ENCODE data around the gene FAM200B. TPM values are rescaled to one million over a fixed set of nuclear protein-coding genes. Genes with fewer than 3 reads are reported as not detected.

The FAM200B gene
- total RNA-seq, 1 donor = 28.1 TPM

DNA sequence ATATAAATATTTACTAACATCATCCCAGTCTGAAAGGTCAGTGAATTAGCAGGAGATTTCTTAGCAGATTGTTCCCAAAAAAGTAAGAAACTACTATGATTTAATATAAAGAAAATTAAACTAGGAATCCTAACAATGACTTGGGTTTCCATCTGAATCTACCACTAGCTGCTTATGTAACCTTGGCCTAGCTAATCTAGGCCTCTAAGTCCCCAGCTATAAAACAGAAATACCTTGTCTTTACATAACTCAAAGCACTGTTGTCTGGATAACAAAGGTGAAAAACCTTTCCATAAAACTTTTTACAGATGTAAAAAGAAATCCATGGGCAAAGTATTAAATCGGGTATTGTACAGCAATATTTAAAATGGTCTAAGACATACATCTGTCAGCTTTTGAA is 29.4 kb upstream of the FAM200B start:
- DNase-seq (ENCODE audit: low read depth) = peak; percentile 35
- TF ChIP-seq, protein P1, sequence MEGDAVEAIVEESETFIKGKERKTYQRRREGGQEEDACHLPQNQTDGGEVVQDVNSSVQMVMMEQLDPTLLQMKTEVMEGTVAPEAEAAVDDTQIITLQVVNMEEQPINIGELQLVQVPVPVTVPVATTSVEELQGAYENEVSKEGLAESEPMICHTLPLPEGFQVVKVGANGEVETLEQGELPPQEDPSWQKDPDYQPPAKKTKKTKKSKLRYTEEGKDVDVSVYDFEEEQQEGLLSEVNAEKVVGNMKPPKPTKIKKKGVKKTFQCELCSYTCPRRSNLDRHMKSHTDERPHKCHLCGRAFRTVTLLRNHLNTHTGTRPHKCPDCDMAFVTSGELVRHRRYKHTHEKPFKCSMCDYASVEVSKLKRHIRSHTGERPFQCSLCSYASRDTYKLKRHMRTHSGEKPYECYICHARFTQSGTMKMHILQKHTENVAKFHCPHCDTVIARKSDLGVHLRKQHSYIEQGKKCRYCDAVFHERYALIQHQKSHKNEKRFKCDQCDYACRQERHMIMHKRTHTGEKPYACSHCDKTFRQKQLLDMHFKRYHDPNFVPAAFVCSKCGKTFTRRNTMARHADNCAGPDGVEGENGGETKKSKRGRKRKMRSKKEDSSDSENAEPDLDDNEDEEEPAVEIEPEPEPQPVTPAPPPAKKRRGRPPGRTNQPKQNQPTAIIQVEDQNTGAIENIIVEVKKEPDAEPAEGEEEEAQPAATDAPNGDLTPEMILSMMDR (IDR thresholded peaks at IDR 0.05; ENCODE audit: insufficient read depth, low read depth, low read length) = no peak
- peak overlapping the region; percentile 85 for H3K4me3 ChIP-seq (ENCODE audit: low read depth, low read length)

DNA sequence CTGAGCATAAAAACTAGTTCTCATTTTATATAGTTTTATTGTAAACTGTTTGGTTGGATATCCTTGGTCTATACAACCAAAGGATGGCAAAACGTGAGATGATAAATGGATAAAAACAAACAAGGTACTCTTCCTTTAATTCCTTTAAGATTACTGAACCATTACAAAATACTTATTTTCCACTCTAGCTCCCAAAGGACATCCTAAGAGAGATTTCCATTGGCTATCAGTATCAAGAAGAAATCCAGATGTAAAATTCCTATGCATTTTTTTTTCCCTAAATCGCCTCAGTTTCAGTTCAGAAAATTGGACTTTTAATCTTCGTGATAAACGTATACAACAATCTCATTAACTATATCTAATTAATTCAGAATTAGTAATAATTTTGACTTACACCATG is 28.8 kb upstream of the FAM200B start:
- H3K4me3 ChIP-seq (ENCODE audit: low read depth, low read length) = peak overlapping the region; percentile 85
- DNase-seq (ENCODE audit: low read depth) = no peak
- TF ChIP-seq, protein P1 (IDR thresholded peaks at IDR 0.05; ENCODE audit: insufficient read depth, low read depth, low read length) = no peak

DNA sequence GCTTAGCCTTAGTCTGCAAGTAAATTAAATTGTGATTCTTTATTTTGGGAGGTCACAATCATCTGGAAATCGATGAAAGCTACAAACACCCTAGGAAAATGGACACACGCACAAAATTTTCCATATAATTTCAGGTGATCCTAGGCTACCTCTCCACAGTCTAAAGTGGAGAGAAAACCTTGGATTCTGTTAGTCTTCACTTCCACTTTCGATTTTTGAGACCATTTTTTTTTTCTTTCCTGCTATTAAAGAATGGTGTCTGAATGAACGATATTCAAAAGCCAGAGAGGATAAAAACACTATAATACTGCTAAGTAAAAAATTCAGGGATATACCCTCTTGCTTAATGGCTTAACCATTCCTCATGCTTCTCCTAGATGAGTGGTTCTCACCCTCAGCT is 28.2 kb upstream of the FAM200B start:
- peak overlapping the region; percentile 85 for H3K4me3 ChIP-seq (ENCODE audit: low read depth, low read length)
- TF ChIP-seq, protein P1 (IDR thresholded peaks at IDR 0.05; ENCODE audit: insufficient read depth, low read depth, low read length) = no peak

DNA sequence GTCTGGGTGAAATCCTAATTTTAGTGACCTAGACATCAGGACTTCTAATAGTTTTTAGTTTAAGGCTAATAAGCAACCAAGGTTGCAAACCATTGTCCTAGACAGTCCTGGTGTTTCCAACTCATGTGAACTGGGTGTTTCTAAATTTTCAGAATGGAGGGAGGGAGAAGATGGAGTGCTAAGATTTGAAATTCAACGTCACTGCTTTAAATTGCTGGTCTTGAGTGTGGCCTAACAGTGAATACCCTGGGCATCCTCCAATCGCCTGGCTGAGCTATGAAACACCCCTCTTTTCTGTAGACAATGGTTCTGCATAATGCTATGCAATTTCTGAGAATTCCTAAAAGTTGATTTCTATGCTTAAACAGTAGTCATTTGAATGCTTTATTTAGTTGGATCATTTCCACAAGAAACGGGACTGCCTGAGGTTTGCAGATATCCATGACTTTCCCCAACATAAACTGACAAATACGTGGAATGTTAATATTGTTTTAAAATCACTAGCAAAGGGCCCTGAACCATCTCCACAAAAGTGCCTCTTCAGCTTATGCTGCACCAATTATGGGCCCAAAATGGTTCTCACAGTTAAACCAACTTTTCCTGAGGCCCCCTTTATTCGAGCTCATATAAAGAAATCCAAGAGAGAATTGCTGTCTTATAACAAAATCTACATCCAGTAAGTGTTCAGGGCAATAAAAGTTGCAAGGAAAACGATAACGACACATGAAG is 27.6 kb upstream of the FAM200B start:
- TF ChIP-seq, protein P1 (IDR thresholded peaks at IDR 0.05; ENCODE audit: insufficient read depth, low read depth, low read length) = no peak
- peak; percentile 81 for DNase-seq (ENCODE audit: low read depth)
- H3K4me3 ChIP-seq (ENCODE audit: low read depth, low read length) = peak overlapping the region; percentile 85

More for the DNA sequence above, 28.2 kb upstream of the FAM200B start:
- DNase-seq (ENCODE audit: low read depth) = no peak

DNA sequence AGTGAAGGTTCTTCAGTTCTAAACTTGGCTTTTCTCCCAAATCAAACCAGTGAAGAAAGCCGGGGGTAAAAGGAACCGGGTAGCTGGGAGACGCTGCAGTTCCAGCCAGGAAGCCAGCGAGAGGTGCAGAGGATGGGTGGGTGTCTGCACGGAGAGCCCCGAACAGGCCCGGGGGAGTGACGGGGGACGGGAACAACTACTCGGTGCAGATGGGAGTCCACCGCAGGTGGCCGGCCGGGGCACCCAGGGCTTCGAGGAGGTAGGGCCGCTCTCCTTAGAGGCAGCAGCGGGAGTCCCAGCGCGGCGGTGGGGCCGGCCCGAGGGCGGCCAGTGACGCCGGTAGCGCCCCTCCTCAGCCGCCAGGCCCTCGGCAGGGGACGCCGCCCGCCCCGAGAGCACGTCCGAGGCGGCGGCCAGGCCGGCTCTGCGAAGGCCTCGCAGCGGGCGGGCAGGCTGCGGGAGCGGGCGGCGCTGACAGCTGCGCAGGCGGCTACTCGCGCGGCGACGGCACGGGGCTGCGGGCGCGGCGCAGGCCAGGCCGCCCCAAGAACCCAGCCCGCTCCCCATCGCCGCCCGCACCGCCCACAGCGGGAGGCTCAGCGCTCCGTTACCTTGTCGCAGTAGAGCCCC is 26.9 kb upstream of the FAM200B start:
- H3K4me3 ChIP-seq (ENCODE audit: low read depth, low read length) = peak overlapping the region; percentile 85
- DNase-seq (ENCODE audit: low read depth) = peak; percentile 48
- TF ChIP-seq, protein P1 (IDR thresholded peaks at IDR 0.05; ENCODE audit: insufficient read depth, low read depth, low read length) = no peak

DNA sequence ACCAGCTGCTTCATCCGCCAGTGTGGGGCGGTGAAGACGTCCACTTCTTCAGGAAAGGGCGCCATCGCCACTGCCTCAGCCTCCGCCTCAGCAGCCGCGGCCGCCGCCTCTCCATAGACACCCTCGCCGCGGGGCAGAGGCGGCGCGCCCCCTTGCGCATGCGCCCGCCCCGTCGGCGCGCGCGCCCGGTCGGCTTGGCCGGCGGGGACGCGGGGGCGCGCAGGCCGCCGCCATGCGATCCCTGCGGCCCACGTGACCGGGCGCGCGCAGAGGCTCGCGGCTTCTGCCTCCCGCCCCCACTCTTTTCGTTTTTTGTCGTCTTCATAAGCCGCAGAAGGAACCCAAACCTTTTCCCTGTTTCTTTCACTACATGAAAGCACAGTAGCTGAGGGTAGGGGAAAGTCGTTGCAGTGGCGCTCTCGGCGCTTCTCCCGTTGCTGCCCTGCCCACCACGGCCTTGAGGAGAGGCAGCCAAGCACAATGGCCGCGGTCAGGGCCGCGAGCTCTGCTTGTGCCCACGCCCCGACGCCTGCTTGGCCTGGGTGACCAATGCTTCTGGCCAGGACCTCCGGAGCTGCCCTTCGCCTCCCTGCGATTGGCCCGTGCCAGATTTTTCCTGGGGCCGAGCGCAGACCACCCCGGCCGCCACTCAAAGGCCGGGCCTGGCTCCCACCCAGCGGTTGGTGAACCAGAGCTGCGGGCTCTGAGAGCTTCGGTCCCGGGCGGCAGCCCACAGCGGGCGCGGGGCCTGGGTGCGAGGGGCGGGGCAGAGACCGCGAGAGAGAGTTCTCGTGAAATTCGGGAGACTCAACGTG is 26.2 kb upstream of the FAM200B start, which contains the start of gene FBXL5:
FBXL5 (minus strand) TSS at position 135 of the 815 bp plus-strand sequence; CDS start at position 65, 70 bp downstream.
- DNase-seq (ENCODE audit: low read depth) = peak; percentile 88
- TF ChIP-seq, protein P1 (IDR thresholded peaks at IDR 0.05; ENCODE audit: insufficient read depth, low read depth, low read length) = no peak

More for the DNA sequence above, 26.2 kb upstream of the FAM200B start, which contains the start of gene FBXL5:
- H3K4me3 ChIP-seq (ENCODE audit: low read depth, low read length) = peak within 1 kb of the TSS; percentile 85
